Measurements from ENCODE around the gene CSF2. TPM values are rescaled to one million over a fixed set of nuclear protein-coding genes. Genes with fewer than 3 reads are reported as not detected.

The CSF2 gene
- polyA plus RNA-seq, 1 experiment, result not detected

- TF ChIP-seq CTCF (IDR thresholded peaks at IDR 0.05; ENCODE audit: low read depth, low read length), result no peak
- no peak for DNase-seq (ENCODE audit: low read depth, low spot score)
- POLR2A ChIA-PET, result no interaction called here
- CTCF ChIA-PET, result interaction anchor here (5.1 kb wide), 1 partner anchor 11 kb away, joined by 36 read pairs; no protein-coding TSS in a partner anchor
- Histone ChIP-seq H3K4me3 (ENCODE audit: low read depth, low read length) (no peak overlapping the region), H3K27me3 (ENCODE audit: control insufficient read depth, insufficient read depth, low read length) (no peaks in the 10 kb centered on the region), H3K9me3 (ENCODE audit: control insufficient read depth, insufficient read depth, low read length) (peaks cover 2% of the 10 kb centered on the region; the same call in 1 of the 2 replicates), H3K27ac (ENCODE audit: low read depth, low read length) (no peak overlapping the region)
These were observed 642 bp downstream of the CSF2 start for GRCh38 chr5:132074091-132074771.

GRCh38 chr5:132074772-132075718 lies 1.5 kb downstream of the CSF2 start:
- H3K4me3 ChIP-seq (ENCODE audit: low read depth, low read length), result no peak overlapping the region
- no peaks in the 10 kb centered on the region; the same call in 1 of the 2 replicates for H3K9me3 ChIP-seq (ENCODE audit: control insufficient read depth, insufficient read depth, low read length)
- no peak for TF ChIP-seq CTCF (IDR thresholded peaks at IDR 0.05; ENCODE audit: low read depth, low read length)
- CTCF ChIA-PET, result interaction anchor here (5.1 kb wide), 1 partner anchor 11 kb away, joined by 36 read pairs; no protein-coding TSS in a partner anchor
- no peak overlapping the region for H3K27ac ChIP-seq (ENCODE audit: low read depth, low read length)
- no peaks in the 10 kb centered on the region for H3K27me3 ChIP-seq (ENCODE audit: control insufficient read depth, insufficient read depth, low read length)
- no peak for DNase-seq (ENCODE audit: low read depth, low spot score)
- POLR2A ChIA-PET, result no interaction called here

- POLR2A ChIA-PET, result no interaction called here
- TF ChIP-seq CTCF (IDR thresholded peaks at IDR 0.05; ENCODE audit: low read depth, low read length), result no peak
These were observed 2.1 kb downstream of the CSF2 start for GRCh38 chr5:132075719-132076077.

GRCh38 chr5:132076202-132076830 lies 2.7 kb downstream of the CSF2 start:
- H3K27ac ChIP-seq (ENCODE audit: low read depth, low read length), result no peak overlapping the region
- H3K4me3 ChIP-seq (ENCODE audit: low read depth, low read length), result no peak overlapping the region
- no peaks in the 10 kb centered on the region for H3K27me3 ChIP-seq (ENCODE audit: control insufficient read depth, insufficient read depth, low read length)
- no peak for DNase-seq (ENCODE audit: low read depth, low spot score)
- CTCF ChIA-PET, result interaction anchor here (5.1 kb wide), 1 partner anchor 13 kb away, joined by 36 read pairs; no protein-coding TSS in a partner anchor
- H3K9me3 ChIP-seq (ENCODE audit: control insufficient read depth, insufficient read depth, low read length), result no peaks in the 10 kb centered on the region; the same call in 1 of the 2 replicates
- no peak for TF ChIP-seq CTCF (IDR thresholded peaks at IDR 0.05; ENCODE audit: low read depth, low read length)
- POLR2A ChIA-PET, result no interaction called here

More at GRCh38 chr5:132075719-132076077, 2.1 kb downstream of the CSF2 start:
- Histone ChIP-seq H3K9me3 (ENCODE audit: control insufficient read depth, insufficient read depth, low read length) (no peaks in the 10 kb centered on the region; the same call in 1 of the 2 replicates), H3K27me3 (ENCODE audit: control insufficient read depth, insufficient read depth, low read length) (no peaks in the 10 kb centered on the region), H3K4me3 (ENCODE audit: low read depth, low read length) (no peak overlapping the region), H3K27ac (ENCODE audit: low read depth, low read length) (no peak overlapping the region)
- CTCF ChIA-PET, result interaction anchor here (5.1 kb wide), 1 partner anchor 12 kb away, joined by 36 read pairs; no protein-coding TSS in a partner anchor
- no peak for DNase-seq (ENCODE audit: low read depth, low spot score)
